ENCODE measurements around the gene LRP4. TPM values are rescaled to one million over a fixed set of nuclear protein-coding genes. Genes with fewer than 3 reads are reported as not detected.

Gene LRP4, protein sequence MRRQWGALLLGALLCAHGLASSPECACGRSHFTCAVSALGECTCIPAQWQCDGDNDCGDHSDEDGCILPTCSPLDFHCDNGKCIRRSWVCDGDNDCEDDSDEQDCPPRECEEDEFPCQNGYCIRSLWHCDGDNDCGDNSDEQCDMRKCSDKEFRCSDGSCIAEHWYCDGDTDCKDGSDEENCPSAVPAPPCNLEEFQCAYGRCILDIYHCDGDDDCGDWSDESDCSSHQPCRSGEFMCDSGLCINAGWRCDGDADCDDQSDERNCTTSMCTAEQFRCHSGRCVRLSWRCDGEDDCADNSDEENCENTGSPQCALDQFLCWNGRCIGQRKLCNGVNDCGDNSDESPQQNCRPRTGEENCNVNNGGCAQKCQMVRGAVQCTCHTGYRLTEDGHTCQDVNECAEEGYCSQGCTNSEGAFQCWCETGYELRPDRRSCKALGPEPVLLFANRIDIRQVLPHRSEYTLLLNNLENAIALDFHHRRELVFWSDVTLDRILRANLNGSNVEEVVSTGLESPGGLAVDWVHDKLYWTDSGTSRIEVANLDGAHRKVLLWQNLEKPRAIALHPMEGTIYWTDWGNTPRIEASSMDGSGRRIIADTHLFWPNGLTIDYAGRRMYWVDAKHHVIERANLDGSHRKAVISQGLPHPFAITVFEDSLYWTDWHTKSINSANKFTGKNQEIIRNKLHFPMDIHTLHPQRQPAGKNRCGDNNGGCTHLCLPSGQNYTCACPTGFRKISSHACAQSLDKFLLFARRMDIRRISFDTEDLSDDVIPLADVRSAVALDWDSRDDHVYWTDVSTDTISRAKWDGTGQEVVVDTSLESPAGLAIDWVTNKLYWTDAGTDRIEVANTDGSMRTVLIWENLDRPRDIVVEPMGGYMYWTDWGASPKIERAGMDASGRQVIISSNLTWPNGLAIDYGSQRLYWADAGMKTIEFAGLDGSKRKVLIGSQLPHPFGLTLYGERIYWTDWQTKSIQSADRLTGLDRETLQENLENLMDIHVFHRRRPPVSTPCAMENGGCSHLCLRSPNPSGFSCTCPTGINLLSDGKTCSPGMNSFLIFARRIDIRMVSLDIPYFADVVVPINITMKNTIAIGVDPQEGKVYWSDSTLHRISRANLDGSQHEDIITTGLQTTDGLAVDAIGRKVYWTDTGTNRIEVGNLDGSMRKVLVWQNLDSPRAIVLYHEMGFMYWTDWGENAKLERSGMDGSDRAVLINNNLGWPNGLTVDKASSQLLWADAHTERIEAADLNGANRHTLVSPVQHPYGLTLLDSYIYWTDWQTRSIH (N-terminal part only)
- 0.05 and 0.13 TPM in 2 replicates for total RNA-seq

GRCh38 chr11:46918083-46918787 lies at the start of gene LRP4:
TSS of gene LRP4 (minus strand) at chr11:46918550. CDS start at chr11:46918379, 171 bp downstream.

DNA sequence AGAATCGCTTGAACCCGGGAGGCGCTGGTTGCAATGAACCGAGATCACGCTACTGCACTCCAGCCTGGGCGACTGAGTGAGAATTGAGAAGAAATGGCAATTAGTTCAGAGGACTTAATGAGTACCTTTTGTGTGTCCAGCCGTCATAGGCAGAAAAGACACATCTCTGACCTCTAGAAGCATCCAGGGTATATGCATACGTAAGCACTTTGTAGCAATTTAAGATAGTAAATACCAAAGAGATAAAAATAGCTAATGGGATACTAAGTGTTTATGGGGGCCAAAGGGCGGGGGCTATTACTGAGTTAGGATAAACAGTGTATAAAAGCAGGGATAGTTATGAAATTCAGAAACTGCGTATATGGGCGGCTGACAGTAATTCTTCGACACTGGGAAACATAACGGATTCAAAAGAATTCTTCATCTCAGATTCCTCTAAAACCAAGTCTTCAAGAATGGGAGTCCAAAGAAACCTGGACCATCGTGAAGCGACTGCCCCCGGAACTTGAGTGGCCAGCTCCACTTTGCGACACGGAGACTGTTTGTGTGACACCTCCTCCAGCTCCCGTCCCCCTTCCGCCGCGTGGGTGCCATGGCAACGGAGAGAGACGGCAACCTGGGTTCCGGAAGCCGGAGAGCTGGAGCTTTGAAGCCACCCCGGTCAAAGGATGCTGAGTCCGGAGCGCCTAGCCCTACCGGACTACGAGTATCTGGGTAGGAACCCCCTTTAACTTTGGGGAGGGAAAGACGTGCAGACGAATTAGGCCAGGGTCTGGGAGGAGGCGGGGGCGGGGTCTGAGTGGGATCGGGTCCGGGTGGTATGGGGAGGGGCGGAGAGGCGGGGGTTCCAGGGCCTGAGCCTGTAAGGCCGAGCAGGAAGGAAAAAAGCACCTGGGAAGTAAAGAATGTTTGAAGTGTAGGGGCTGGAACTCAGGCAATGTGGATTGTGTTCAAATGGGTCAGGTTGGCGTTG lies 18.1 kb upstream of the LRP4 start, which contains the start of gene CSTPP1:
TSS of gene CSTPP1 (plus strand) at position 624 of the 973 bp plus-strand sequence. CDS start at position 669, 45 bp downstream.

GRCh38 chr11:46845740-46846509 lies 72.4 kb downstream of the LRP4 start, which contains the start of gene CKAP5:
TSS of gene CKAP5 (minus strand) at chr11:46846280. CDS start at chr11:46821231, 25,049 bp downstream.

Other genes with a start within 250 kb of the LRP4 start
- 41.7 and 49.2 TPM in 2 replicates for gene ARHGAP1, start 217.9 kb downstream of the LRP4 start, total RNA-seq
- 7.8 and 11.9 TPM in 2 replicates for gene ZNF408, start 217.5 kb downstream of the LRP4 start, total RNA-seq
- 0.10 TPM in 1 of 2 replicates, not detected in the other for gene F2, start 199.3 kb downstream of the LRP4 start, total RNA-seq
- gene CKAP5, start 72.3 kb downstream of the LRP4 start, total RNA-seq = 67.6 and 68.1 TPM in 2 replicates
- gene CSTPP1, start 18.2 kb upstream of the LRP4 start, total RNA-seq = 17.3 and 22.5 TPM in 2 replicates